ENCODE results near the gene MYL4. TPM values are rescaled to one million over a fixed set of nuclear protein-coding genes. Genes with fewer than 3 reads are reported as not detected.

The MYL4 gene
- polyA plus RNA-seq, 1 of the 3 experiments (the other 2 are of a cell fraction): not detected

GRCh38 chr17:47229535-47230443 is 20.6 kb downstream of the MYL4 start:
- Histone ChIP-seq H3K9ac (peak overlapping the region; percentile 8; the same call in 1 of the 2 replicates), H3K4me3 (ENCODE audit: low read depth in 2 of 2, low read length in 1 of 2) (peak overlapping the region; percentile 4 to 10; a peak in 1 of 4 replicates)
- POLR2A ChIA-PET: interaction anchor here (0.7 to 0.9 kb wide), 2 partner anchors 46 to 85 kb away, joined by 3 read pairs; no protein-coding TSS in a partner anchor
- TF ChIP-seq MXI1 (IDR thresholded peaks at IDR 0.05; ENCODE audit: low read depth, low read length) (peak; percentile 87), ELF1 (IDR thresholded peaks at IDR 0.05) (no peak), USF2 (IDR thresholded peaks at IDR 0.05; ENCODE audit: borderline replicate concordance, low read depth, low read length) (no peak), CTCF (IDR thresholded peaks at IDR 0.05) (peak; percentile 100), SMC3 (IDR thresholded peaks at IDR 0.05; ENCODE audit: low read depth, low read length) (peak; percentile 100), ZBTB33 (IDR thresholded peaks at IDR 0.05; ENCODE audit: borderline replicate concordance, low read depth) (no peak), MEF2A (IDR thresholded peaks at IDR 0.05; ENCODE audit: borderline replicate concordance, low read depth) (no peak), USF1 (IDR thresholded peaks at IDR 0.05; ENCODE audit: borderline replicate concordance, low read depth) (no peak), TAF1 (IDR thresholded peaks at IDR 0.05; ENCODE audit: borderline replicate concordance, low read depth, low read length) (peak; percentile 41; the same call in 1 of the 2 replicates), RFX5 (IDR thresholded peaks at IDR 0.05; ENCODE audit: low read length) (peak; percentile 78), GATA2 (CRISPR knock-in tag; IDR thresholded peaks at IDR 0.05) (no peak), YY1 (IDR thresholded peaks at IDR 0.05; ENCODE audit: low read depth) (no peak), SIN3A (IDR thresholded peaks at IDR 0.05; ENCODE audit: borderline replicate concordance, low read depth, low read length) (0 out of 2 replicates have a peak, but pooled peaks have one; percentile 46), EP300 (IDR thresholded peaks at IDR 0.05; ENCODE audit: borderline replicate concordance in 1 of 2, low read depth in 1 of 2, low read length in 1 of 2) (peak in 1 of 2 experiments; percentile 48; a peak in 1 of 4 replicates), NFIC (IDR thresholded peaks at IDR 0.05; ENCODE audit: borderline replicate concordance) (no peak), JUND (IDR thresholded peaks at IDR 0.05) (no peak), POLR2AphosphoS5 (IDR thresholded peaks at IDR 0.05; ENCODE audit: low read depth, low read length) (no peak), NRF1 (IDR thresholded peaks at IDR 0.05; ENCODE audit: low read depth, low read length) (peak; percentile 37; the same call in 1 of the 2 replicates), RAD21 (IDR thresholded peaks at IDR 0.05; ENCODE audit: low read length) (peak; percentile 100), RXRA (IDR thresholded peaks at IDR 0.05; ENCODE audit: borderline replicate concordance, low read depth) (no peak), IRF3 (IDR thresholded peaks at IDR 0.05; ENCODE audit: low read depth, low read length) (no peak), RCOR1 (IDR thresholded peaks at IDR 0.05; ENCODE audit: low read length) (peak; percentile 68; the same call in 1 of the 2 replicates), MAX (IDR thresholded peaks at IDR 0.05; ENCODE audit: low read depth) (peak; percentile 94)

More at GRCh38 chr17:47229535-47230443, 20.6 kb downstream of the MYL4 start:
- no peaks in the 10 kb centered on the region for H3K9me2 ChIP-seq
- peaks cover 14% of the 10 kb centered on the region for H3F3A ChIP-seq (replicated peaks; ENCODE audit: insufficient read depth)
- H3K27ac ChIP-seq (ENCODE audit: low read depth in 2 of 2, low read length in 1 of 2): peak overlapping the region in 1 of 2 experiments; percentile 17; a peak in 2 of 4 replicates
- DNase-seq: peak; percentile 87
- no peaks in the 10 kb centered on the region for H4K20me1 ChIP-seq (ENCODE audit: insufficient read depth)
- WGBS (ENCODE audit: low lambda C conversion rate): 17% methylated on average over 22 of the region's 22 CpGs
- no peaks in the 10 kb centered on the region for H3K9me3 ChIP-seq
- H2AFZ ChIP-seq (ENCODE audit: low read depth): peak overlapping the region; percentile 72; the same call in 1 of the 2 replicates
- peaks cover 5 to 12% of the 10 kb centered on the region in 2 experiments; a peak in 2 of 4 replicates for H3K4me1 ChIP-seq (ENCODE audit: control insufficient read depth in 1 of 2, insufficient read depth in 2 of 2, low read depth in 1 of 2, low read length in 1 of 2)
- no peaks in the 10 kb centered on the region for H3K36me3 ChIP-seq (replicated peaks in 1 of 2; ENCODE audit: control insufficient read depth in 1 of 2, insufficient read depth in 2 of 2, low read length in 1 of 2)
- CTCF ChIA-PET: interaction anchor here (0.5 to 7.7 kb wide), 45 partner anchors 10 to 386 kb away, joined by 3 to 279 read pairs (median 4); partner anchors contain the start of genes CDC27, EFCAB13, ITGB3 and MYL4
- no peaks in the 10 kb centered on the region for H3K79me2 ChIP-seq (ENCODE audit: insufficient read depth)
- H3K27me3 ChIP-seq (ENCODE audit: insufficient read depth): no peaks in the 10 kb centered on the region
- H3K4me2 ChIP-seq: peak overlapping the region; percentile 57
